HepG2 (cell line): ENCODE data around the gene SRCIN1. TPM values are rescaled to one million over a fixed set of nuclear protein-coding genes. Genes with fewer than 3 reads are reported as not detected.

Experiments
- ARNT2 ChIP-seq: sonication (generic); formaldehyde crosslinking; IDR thresholded peaks from 2 replicates; pipeline ENCODE4 v1.8.0; 2022; ENCODE audit warnings: mild to moderate bottlenecking, low read depth, missing genetic modification reagents, moderate library complexity
- CAMTA2 ChIP-seq: sonication (generic); formaldehyde crosslinking; IDR thresholded peaks from 2 replicates; pipeline ENCODE4 v1.4.0; 2020; ENCODE audit warnings: mild to moderate bottlenecking, missing genetic modification reagents, borderline replicate concordance
- CENPT ChIP-seq: sonication (generic); formaldehyde crosslinking; IDR thresholded peaks from 2 replicates; pipeline ENCODE4 v1.8.0; 2022; ENCODE audit warnings: low read depth, mild to moderate bottlenecking, moderate library complexity, missing genetic modification reagents
- CREM ChIP-seq, 2 experiments: sonication (generic) in 1 of 2; formaldehyde crosslinking in 1 of 2; IDR thresholded peaks; 2 replicates each; pipeline versions ENCODE4 v1.4.0 to v1.6.1; 2016 to 2020; ENCODE audit warnings: antibody characterized with exemption in 1 of 2, mild to moderate bottlenecking in 1 of 2, missing genetic modification reagents in 1 of 2
- PCBP2 ChIP-seq: fragments of 200-400 bp; formaldehyde crosslinking; optimal IDR thresholded peaks from 2 replicates; pipeline ENCODE3; 2018; ENCODE audit warnings: low read length, low read depth; ENCODE audit not compliant: poor library complexity, severe bottlenecking
- POGZ ChIP-seq: sonication (generic); formaldehyde crosslinking; IDR thresholded peaks from 2 replicates; pipeline ENCODE4 v1.4.0; 2020; ENCODE audit warnings: mild to moderate bottlenecking, missing genetic modification reagents
- PPARG ChIP-seq: conservative IDR thresholded peaks from 2 replicates; pipeline ENCODE4 v1.6.1; 2016; ENCODE audit warnings: missing biosample characterization, missing genetic modification reagents
- SALL1 ChIP-seq: sonication (generic); formaldehyde crosslinking; IDR thresholded peaks from 2 replicates; pipeline ENCODE4 v1.8.0; 2022; ENCODE audit warnings: mild to moderate bottlenecking, missing genetic modification reagents
- SPEN ChIP-seq: sonication (generic); formaldehyde crosslinking; IDR thresholded peaks from 2 replicates; pipeline ENCODE4 v1.5.1; 2020; ENCODE audit warnings: low read depth, mild to moderate bottlenecking, missing genetic modification reagents
- ZNF205 ChIP-seq: IDR thresholded peaks from 2 replicates; pipeline ENCODE4 v1.6.1; 2018; ENCODE audit warnings: missing biosample characterization, missing genetic modification reagents
- ZNF564 ChIP-seq: sonication (generic); formaldehyde crosslinking; IDR thresholded peaks from 2 replicates; pipeline ENCODE4 v1.8.1; 2023; ENCODE audit warnings: mild to moderate bottlenecking, missing genetic modification reagents
- ZNF766 ChIP-seq: sonication (generic); formaldehyde crosslinking; IDR thresholded peaks from 2 replicates; pipeline ENCODE4 v1.5.0; 2020; ENCODE audit warnings: missing genetic modification reagents, borderline replicate concordance
- polyA plus RNA-seq, 8 experiments: library from polyadenylated mRNA; depleted of rRNA in 3 of 8; stranded (reverse) in 7 of 8; unstranded in 1 of 8; fragments of >200 nt; fragmentation: Illumina TruSeq in 4 of 8; extraction: Trizol in 4 of 8; gene quantifications; 2 replicates each; pipeline versions ENCODE4 v1.2.1 to v1.2.3, GENCODE V29; 2011 to 2016; ENCODE audit warnings: low read depth in 4 of 8, missing spikeins in 1 of 8, mixed read lengths in 1 of 8; ENCODE audit not compliant: insufficient read depth in 1 of 8
- total RNA-seq, 5 experiments: library from RNA; depleted of rRNA; stranded (reverse); fragments of >200 nt; fragmentation: Illumina TruSeq; extraction: Trizol; gene quantifications; 2 replicates each; pipeline ENCODE4 v1.2.3, GENCODE V29; 2016; ENCODE audit warnings: low read depth in 1 of 5
- TF ChIP-seq, protein P1 (sequence below): sonication (generic); formaldehyde crosslinking; IDR thresholded peaks from 2 replicates; pipeline ENCODE4 v1.4.0; 2020; ENCODE audit warnings: missing genetic modification reagents
- TF ChIP-seq, protein P2 (sequence below): sonication (generic); formaldehyde crosslinking; IDR thresholded peaks from 2 replicates; pipeline ENCODE4 v1.4.0; 2020; ENCODE audit warnings: mild to moderate bottlenecking, missing genetic modification reagents
- TF ChIP-seq, protein P3 (sequence below): sonication (generic); formaldehyde crosslinking; IDR thresholded peaks from 2 replicates; pipeline ENCODE4 v1.4.0; 2020; ENCODE audit warnings: missing genetic modification reagents
- TF ChIP-seq, protein P4 (sequence below): fragments of 450-650 bp; IDR thresholded peaks from 2 replicates; pipeline ENCODE4 v1.6.1; 2017
- TF ChIP-seq, protein P5 (sequence below): sonication (generic); formaldehyde crosslinking; IDR thresholded peaks from 2 replicates; pipeline ENCODE4 v1.4.0; 2020; ENCODE audit warnings: missing genetic modification reagents, mild to moderate bottlenecking, borderline replicate concordance

Gene SRCIN1
- total and polyA plus RNA-seq, 2 of the 13 experiments (the other 11 are each of a cell fraction or from before 2014, with no cell fraction given), result 1.2 to 9.6 TPM

DNA sequence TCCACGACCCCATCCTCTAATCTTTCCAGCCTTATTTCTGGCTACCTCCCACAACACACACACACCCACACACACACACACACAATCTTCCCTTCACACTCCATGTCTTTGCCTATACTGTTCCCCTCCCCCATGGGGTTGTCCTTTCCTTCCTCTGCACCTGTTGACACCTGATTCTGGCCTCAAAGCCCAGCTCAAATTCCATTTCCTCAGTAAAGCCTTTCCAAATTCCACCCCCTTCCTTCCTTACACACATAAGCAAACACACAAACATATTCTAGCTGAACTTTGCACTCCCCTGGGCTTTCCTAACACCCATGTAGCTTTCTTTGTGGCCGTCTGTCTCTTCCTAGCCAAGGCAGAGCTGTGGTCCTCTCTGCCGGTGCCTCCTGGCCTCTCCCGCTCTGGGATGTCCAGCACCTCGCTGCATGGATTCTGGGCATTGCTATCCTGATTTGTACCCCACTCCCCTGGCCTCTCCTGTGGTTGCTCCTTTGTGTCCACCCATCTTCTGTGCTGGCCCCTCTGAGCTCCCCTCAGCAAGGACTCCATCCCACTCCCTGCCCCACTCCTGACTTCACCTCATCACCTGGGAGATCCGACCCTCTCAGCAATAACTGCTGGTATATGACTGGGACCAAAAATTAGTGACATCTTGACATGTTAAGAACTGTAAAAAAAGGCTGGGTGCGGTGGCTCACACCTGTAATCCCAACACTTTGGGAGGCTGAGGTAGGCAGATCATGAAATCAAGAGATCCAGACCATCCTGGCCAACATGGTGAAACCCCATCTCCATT is 8.4 kb upstream of the SRCIN1 start (continued):
- TF ChIP-seq, protein P1, sequence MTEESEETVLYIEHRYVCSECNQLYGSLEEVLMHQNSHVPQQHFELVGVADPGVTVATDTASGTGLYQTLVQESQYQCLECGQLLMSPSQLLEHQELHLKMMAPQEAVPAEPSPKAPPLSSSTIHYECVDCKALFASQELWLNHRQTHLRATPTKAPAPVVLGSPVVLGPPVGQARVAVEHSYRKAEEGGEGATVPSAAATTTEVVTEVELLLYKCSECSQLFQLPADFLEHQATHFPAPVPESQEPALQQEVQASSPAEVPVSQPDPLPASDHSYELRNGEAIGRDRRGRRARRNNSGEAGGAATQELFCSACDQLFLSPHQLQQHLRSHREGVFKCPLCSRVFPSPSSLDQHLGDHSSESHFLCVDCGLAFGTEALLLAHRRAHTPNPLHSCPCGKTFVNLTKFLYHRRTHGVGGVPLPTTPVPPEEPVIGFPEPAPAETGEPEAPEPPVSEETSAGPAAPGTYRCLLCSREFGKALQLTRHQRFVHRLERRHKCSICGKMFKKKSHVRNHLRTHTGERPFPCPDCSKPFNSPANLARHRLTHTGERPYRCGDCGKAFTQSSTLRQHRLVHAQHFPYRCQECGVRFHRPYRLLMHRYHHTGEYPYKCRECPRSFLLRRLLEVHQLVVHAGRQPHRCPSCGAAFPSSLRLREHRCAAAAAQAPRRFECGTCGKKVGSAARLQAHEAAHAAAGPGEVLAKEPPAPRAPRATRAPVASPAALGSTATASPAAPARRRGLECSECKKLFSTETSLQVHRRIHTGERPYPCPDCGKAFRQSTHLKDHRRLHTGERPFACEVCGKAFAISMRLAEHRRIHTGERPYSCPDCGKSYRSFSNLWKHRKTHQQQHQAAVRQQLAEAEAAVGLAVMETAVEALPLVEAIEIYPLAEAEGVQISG (CRISPR knock-in tag), result peak; percentile 84
- peak; percentile 81 for TF ChIP-seq SPEN (CRISPR knock-in tag)
- TF ChIP-seq ZNF205 (CRISPR knock-in tag), result peak; percentile 92; the same call in 1 of the 2 replicates
- no peak for TF ChIP-seq ARNT2 (CRISPR knock-in tag)
- peak; percentile 77; the same call in 1 of the 2 replicates for TF ChIP-seq POGZ (CRISPR knock-in tag)
- TF ChIP-seq, protein P2, sequence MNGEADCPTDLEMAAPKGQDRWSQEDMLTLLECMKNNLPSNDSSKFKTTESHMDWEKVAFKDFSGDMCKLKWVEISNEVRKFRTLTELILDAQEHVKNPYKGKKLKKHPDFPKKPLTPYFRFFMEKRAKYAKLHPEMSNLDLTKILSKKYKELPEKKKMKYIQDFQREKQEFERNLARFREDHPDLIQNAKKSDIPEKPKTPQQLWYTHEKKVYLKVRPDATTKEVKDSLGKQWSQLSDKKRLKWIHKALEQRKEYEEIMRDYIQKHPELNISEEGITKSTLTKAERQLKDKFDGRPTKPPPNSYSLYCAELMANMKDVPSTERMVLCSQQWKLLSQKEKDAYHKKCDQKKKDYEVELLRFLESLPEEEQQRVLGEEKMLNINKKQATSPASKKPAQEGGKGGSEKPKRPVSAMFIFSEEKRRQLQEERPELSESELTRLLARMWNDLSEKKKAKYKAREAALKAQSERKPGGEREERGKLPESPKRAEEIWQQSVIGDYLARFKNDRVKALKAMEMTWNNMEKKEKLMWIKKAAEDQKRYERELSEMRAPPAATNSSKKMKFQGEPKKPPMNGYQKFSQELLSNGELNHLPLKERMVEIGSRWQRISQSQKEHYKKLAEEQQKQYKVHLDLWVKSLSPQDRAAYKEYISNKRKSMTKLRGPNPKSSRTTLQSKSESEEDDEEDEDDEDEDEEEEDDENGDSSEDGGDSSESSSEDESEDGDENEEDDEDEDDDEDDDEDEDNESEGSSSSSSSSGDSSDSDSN (CRISPR knock-in tag), result peak; percentile 72
- peak; percentile 81; the same call in 1 of the 2 replicates for TF ChIP-seq ZNF564 (CRISPR knock-in tag)
- TF ChIP-seq, protein P3, sequence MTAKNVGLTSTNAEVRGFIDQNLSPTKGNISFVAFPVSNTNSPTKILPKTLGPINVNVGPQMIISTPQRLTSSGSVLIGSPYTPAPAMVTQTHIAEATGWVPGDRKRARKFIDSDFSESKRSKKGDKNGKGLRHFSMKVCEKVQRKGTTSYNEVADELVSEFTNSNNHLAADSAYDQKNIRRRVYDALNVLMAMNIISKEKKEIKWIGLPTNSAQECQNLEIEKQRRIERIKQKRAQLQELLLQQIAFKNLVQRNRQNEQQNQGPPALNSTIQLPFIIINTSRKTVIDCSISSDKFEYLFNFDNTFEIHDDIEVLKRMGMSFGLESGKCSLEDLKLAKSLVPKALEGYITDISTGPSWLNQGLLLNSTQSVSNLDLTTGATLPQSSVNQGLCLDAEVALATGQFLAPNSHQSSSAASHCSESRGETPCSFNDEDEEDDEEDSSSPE (CRISPR knock-in tag), result peak; percentile 58; the same call in 1 of the 2 replicates
- peak; percentile 98 for TF ChIP-seq SALL1 (CRISPR knock-in tag)
- TF ChIP-seq, protein P4, sequence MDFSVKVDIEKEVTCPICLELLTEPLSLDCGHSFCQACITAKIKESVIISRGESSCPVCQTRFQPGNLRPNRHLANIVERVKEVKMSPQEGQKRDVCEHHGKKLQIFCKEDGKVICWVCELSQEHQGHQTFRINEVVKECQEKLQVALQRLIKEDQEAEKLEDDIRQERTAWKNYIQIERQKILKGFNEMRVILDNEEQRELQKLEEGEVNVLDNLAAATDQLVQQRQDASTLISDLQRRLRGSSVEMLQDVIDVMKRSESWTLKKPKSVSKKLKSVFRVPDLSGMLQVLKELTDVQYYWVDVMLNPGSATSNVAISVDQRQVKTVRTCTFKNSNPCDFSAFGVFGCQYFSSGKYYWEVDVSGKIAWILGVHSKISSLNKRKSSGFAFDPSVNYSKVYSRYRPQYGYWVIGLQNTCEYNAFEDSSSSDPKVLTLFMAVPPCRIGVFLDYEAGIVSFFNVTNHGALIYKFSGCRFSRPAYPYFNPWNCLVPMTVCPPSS, result no peak
- no peak for TF ChIP-seq PCBP2
- no peak for TF ChIP-seq CAMTA2
- TF ChIP-seq CENPT, result no peak
- peak; percentile 50; the same call in 1 of the 2 replicates for TF ChIP-seq ZNF766 (CRISPR knock-in tag)
- TF ChIP-seq, protein P5, sequence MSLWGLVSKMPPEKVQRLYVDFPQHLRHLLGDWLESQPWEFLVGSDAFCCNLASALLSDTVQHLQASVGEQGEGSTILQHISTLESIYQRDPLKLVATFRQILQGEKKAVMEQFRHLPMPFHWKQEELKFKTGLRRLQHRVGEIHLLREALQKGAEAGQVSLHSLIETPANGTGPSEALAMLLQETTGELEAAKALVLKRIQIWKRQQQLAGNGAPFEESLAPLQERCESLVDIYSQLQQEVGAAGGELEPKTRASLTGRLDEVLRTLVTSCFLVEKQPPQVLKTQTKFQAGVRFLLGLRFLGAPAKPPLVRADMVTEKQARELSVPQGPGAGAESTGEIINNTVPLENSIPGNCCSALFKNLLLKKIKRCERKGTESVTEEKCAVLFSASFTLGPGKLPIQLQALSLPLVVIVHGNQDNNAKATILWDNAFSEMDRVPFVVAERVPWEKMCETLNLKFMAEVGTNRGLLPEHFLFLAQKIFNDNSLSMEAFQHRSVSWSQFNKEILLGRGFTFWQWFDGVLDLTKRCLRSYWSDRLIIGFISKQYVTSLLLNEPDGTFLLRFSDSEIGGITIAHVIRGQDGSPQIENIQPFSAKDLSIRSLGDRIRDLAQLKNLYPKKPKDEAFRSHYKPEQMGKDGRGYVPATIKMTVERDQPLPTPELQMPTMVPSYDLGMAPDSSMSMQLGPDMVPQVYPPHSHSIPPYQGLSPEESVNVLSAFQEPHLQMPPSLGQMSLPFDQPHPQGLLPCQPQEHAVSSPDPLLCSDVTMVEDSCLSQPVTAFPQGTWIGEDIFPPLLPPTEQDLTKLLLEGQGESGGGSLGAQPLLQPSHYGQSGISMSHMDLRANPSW (CRISPR knock-in tag), result peak; percentile 91; the same call in 1 of the 2 replicates
- TF ChIP-seq PPARG (CRISPR knock-in tag), result peak; percentile 88
- peak; percentile 95 for TF ChIP-seq CREM (IDR thresholded peaks at IDR 0.05)
- no peak for TF ChIP-seq CREM (CRISPR knock-in tag; IDR thresholded peaks at IDR 0.05)
